Measurements from ENCODE around the gene RTN4RL1. TPM values are rescaled to one million over a fixed set of nuclear protein-coding genes. Genes with fewer than 3 reads are reported as not detected.

RTN4RL1 gene
- total and polyA plus RNA-seq, 9 of the 15 experiments (the other 6 are each of a cell fraction or from before 2014, with no cell fraction given) = 0.04 to 0.06 (median 0.04) TPM; not detected in 5

DNA sequence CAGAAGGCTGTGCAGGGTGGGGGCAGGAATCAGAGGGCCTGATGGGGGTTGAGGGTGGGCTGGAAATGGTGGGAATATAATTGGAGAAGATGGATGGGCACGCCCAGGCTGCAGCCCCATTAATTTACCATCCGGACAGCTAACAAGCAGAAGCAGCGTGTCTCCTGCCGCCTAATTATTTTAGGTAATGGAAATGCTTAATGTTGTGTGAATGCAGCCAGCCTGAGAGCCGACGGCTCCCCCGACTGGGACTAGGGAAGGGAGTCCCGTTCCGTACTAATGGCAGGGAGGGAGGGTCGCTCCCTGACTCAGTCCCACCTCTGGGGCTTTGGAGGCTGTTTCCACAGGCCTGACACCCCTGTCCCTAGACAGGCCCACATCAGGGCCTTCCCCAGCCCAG lies 12.0 kb upstream of the RTN4RL1 start:
- ATAC-seq = no peak
- no peak for FAIRE-seq
- Histone ChIP-seq H3K9ac (ENCODE audit: insufficient read depth in 1 of 2, low read depth in 2 of 2, low read length in 2 of 2) (no peak overlapping the region), H3K9me1 (ENCODE audit: control insufficient read depth, insufficient read depth, low read length) (no peaks in the 10 kb centered on the region), H4K20me1 (replicated peaks; ENCODE audit: control insufficient read depth, insufficient read depth, low read length) (no peaks in the 10 kb centered on the region), H3K4me3 (no peak overlapping the region), H3K79me2 (ENCODE audit: control insufficient read depth, insufficient read depth, low read length) (peaks cover 2% of the 10 kb centered on the region; the same call in 2 of the 3 replicates), H3K36me3 (ENCODE audit: control insufficient read depth, insufficient read depth, low read length) (peaks cover 30% of the 10 kb centered on the region; the same call in 2 of the 3 replicates), H3K4me1 (replicated peaks in 1 of 2; ENCODE audit: control insufficient read depth in 2 of 2, insufficient read depth in 2 of 2, low read length in 2 of 2) (peaks cover 0 to 11% of the 10 kb centered on the region in 2 experiments; a peak in 3 of 5 replicates), H3K9me3 (replicated peaks; ENCODE audit: control insufficient read depth, insufficient read depth, low read depth, low read length) (no peaks in the 10 kb centered on the region), H3K27ac (ENCODE audit: extremely low read depth, low read depth, low read length) (no peak overlapping the region), H3K27me3 (ENCODE audit: control insufficient read depth in 2 of 2, insufficient read depth in 2 of 2, low read length in 2 of 2) (no peaks in the 10 kb centered on the region), H3K4me2 (ENCODE audit: insufficient read depth, low read length) (no peak overlapping the region), H2AFZ (ENCODE audit: low read depth, low read length) (no peak overlapping the region)
- BruUV-seq (replicated peaks) = no TSS peak
- TF ChIP-seq ZKSCAN3 (CRISPR knock-in tag; IDR thresholded peaks at IDR 0.05) (no peak), SMC3 (conservative IDR thresholded peaks at IDR 0.05; ENCODE audit: insufficient read depth, low read depth, low read length) (no peak), CREM (IDR thresholded peaks at IDR 0.05; ENCODE audit: low read depth) (no peak), ERF (CRISPR knock-in tag; IDR thresholded peaks at IDR 0.05) (no peak), MAFG (tag; conservative IDR thresholded peaks at IDR 0.05) (no peak), THRAP3 (IDR thresholded peaks at IDR 0.05; ENCODE audit: borderline replicate concordance) (no peak)
- 89% methylated on average over 8 of the region's 10 CpGs for WGBS (ENCODE audit: insufficient coverage, low coverage, missing lambda C conversion rate)
- no peak for DNase-seq (ENCODE audit: extremely low read depth in 1 of 4, low spot score in 3 of 4)
- intact Hi-C loops (cut with micrococcal nuclease) = no loop called here
- CTCF ChIA-PET (ENCODE audit: low intra/inter-chr PET ratio) = no interaction called here
- POLR2A ChIA-PET = no interaction called here
- in situ Hi-C loops (cut with MboI) = loop anchor here (10.0 kb wide), 1 partner anchor 322 kb away; the partner anchor contains the start of gene TLCD2
